Astrocyte of the spinal cord (primary cell): ENCODE data around the gene POU3F1.
A peak's percentile ranks its signal among the peaks of the same experiment; 100 is the strongest.

ENCODE experiments used
- DNase-seq: peaks from one replicate; pipeline ENCODE4 v3.0.0; 2011; ENCODE audit warnings: low read depth, low spot score
- H3K4me3 ChIP-seq: 2 replicates; pipeline ENCODE4 v1.5.1; 2011; ENCODE audit warnings: low read depth, mild to moderate bottlenecking, low read length, moderate library complexity
- in situ Hi-C: cut with HindIII; loops from 2 replicates; pipeline ENCODE4 v1.10.0; 2017; ENCODE audit warnings: low sequenced_read_pairs
- TF ChIP-seq, protein P1 (sequence below): IDR thresholded peaks from 2 replicates; pipeline ENCODE4 v1.5.1; 2012; ENCODE audit warnings: low read depth, mild to moderate bottlenecking, low read length, inconsistent platforms

Gene POU3F1

DNA sequence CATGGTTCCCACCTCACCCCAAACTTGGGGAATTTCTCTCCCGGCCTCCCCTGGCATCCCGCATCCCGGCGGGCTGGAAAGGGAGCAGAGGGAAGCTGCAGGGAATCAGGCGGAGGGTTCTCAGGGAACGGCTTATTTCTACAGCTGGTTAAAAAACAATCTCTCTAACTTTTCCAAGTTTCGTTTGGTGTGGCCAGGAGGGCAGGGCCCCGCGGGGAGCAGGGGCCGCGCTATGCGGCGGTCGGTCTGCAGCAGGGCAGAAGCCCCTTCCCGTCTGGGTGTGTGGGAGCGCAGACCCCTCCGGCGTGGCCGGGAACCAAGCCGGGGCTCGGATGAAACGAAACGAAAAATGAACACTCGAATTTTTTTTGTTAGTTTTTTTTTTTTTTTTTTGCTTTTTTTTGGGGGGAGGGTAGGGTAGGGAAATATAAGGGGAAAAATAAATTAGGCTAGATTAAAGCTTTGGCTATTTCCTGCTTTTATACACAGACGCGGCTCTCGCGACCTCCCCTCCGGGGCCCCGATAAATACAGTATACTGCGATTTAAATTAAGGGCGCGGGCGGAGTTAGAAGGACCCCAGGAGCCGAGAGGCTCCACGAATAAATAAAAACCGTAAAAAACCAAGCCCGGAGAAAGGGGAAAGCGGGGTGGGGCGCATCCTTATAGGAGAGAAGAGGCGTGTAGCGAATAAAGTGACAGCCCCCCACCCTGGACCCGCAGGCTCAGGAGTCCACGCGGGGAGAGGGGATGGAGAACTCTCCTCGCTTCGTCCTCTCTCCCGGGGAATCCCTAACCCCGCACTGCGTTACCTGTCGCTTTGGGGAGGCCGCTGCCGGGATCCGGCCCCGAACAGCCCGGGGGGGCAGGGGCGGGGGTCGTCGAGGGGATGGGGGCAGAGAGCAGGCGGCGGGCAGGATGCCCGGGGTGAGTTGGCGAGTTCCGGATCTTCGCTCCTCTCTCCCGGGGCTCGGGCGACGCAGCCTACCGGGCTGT is 2.1 kb downstream of the POU3F1 start:
- TF ChIP-seq, protein P1, sequence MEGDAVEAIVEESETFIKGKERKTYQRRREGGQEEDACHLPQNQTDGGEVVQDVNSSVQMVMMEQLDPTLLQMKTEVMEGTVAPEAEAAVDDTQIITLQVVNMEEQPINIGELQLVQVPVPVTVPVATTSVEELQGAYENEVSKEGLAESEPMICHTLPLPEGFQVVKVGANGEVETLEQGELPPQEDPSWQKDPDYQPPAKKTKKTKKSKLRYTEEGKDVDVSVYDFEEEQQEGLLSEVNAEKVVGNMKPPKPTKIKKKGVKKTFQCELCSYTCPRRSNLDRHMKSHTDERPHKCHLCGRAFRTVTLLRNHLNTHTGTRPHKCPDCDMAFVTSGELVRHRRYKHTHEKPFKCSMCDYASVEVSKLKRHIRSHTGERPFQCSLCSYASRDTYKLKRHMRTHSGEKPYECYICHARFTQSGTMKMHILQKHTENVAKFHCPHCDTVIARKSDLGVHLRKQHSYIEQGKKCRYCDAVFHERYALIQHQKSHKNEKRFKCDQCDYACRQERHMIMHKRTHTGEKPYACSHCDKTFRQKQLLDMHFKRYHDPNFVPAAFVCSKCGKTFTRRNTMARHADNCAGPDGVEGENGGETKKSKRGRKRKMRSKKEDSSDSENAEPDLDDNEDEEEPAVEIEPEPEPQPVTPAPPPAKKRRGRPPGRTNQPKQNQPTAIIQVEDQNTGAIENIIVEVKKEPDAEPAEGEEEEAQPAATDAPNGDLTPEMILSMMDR, result no peak
- in situ Hi-C loops, result no loop called here
- H3K4me3 ChIP-seq, result peak overlapping the region; percentile 46
- no peak for DNase-seq

DNA sequence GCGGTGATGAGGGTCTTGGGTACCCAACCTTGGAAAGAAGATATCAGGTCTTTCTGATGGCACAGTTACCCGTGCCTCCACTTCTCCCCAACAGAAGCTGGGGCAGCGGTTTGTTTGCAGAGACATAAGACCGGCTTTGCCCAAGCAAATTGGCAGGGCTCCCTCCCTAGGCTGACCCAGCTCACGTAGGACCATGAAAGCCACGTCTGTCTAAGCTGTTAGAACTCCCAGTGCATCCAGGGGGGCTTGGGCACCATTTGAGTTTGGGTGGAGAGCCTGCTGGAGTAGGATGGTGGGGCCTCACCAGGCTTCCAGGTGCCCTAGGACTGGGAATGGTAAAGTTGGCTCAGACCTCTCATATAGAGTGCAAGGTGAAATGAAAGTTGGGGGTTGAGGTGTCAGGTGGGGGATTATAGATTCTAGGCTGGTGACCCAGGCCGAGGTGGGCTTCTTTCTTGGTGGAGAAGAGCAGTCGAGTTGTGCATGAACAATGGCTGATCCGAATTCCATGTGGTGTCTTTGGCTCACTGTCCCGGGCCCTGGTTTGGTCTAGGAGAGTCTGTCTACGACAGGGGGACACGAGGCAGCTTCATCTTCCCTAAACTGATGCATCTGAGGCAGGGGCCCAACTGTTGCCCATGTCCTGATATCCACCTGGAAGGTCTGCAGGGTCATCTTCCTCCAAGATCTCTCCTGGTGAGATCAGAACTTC is 3.4 kb downstream of the POU3F1 start:
- DNase-seq, result no peak
- in situ Hi-C loops, result no loop called here
- no peak overlapping the region for H3K4me3 ChIP-seq
- TF ChIP-seq, protein P1, result no peak

DNA sequence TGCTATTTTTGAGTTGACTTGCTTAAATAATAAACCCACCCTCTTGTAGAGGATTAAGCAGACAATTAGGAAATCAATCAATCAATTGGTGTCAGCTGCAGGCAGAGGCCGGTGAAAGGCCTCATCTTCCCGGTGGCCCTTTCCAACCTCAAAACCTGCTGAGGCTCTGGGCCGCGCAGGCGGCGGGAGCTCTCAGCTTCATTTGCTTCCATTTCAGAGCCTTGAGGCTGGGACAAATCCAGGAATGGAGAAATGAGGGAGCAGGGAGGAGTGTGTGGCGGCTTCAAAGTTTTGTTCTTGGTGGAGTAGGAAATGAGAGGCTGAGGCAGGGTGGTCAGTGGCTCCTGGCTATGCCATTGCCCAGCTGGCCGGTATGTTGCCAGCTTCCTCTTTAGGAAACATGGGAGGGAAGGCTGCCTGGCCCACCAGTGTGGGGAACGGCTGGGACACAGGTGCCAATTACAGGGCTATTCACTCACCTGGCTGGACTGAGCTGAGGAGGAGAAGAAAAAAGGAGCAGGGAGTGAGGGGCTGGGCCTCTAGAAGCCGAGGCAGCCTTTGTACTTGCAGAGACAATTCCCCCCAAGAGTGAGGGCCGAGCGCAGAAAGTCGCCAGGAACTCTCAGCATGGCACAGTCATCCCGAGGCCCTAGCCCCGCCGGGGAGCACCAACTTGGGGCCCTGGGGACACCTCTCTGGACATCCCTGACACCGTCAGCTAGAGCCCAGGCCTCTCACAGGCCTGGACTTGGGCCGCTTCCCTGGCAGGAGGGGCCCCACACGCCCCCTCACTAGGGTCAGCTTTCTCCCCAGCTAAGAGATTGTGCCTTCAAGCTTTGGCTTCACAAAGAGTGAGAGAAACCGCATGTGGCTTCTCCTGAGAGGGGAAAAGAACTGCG is 4.4 kb downstream of the POU3F1 start:
- H3K4me3 ChIP-seq, result no peak overlapping the region
- in situ Hi-C loops, result no loop called here
- TF ChIP-seq, protein P1, result no peak
- DNase-seq, result no peak

DNA sequence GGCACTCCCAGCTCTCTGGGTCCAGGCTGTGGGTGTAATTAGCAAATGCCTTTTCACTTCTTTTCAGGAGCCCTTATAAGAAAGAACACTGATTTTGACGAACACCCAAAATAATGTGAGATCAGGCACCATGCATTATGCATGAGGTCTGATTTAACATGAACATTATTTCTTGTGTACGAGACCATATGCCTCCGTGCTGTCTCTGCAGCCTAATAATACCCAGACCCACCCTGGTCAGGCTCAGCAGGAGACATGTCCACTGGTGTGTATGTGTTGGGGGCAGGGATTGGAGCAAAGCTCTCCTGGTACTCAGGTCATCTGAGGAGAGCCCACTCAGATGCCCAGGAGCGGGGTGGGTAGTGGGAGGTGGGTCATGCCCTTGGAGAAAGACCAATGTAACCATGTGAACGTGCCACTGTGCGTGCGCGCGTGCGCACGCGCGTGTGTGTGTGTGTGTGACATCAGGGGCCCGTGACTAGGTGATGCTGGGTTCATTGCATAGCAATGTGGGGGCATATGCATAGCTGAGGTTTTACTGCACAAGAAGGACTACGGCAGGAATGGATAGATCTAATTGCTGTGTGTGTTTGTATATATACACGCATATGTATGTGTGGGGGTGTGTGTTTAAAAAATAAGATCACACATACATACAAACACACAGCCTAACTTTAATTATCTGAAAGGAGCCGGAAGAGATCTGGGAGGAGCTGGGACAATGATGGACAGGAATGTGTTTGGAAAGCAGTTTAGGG is 7.1 kb downstream of the POU3F1 start:
- TF ChIP-seq, protein P1, result no peak
- no peak for DNase-seq
- in situ Hi-C loops, result no loop called here
- H3K4me3 ChIP-seq, result no peak overlapping the region

DNA sequence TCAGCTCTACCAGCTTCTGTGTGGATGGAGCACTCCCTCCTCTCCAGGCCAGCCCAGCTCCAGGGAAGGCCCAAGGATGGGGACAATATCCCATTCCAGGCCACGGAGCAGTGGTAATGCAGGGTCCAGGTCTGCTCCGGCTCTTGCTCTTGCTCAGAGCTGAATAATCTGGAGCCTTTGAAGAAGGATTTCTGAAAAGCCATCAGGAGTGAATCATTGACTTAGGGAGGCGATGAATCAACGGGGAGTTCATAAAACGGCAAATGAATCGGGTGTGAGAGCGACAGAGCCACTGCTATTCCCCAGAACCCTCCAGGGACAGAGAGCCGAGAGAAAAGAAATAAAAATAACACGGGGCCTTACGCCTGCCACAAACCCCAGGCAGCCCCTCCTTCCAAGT is 7.7 kb downstream of the POU3F1 start:
- H3K4me3 ChIP-seq, result no peak overlapping the region

More for the DNA sequence above, 7.7 kb downstream of the POU3F1 start:
- peak; percentile 43 for DNase-seq
- in situ Hi-C loops, result no loop called here
- TF ChIP-seq, protein P1, result no peak
